Adrenal gland (tissue), 5 donors: ENCODE results near the gene TTYH2.

Experiments
- POLR2A ChIP-seq, 2 donors: fragments of 450-650 bp; IDR thresholded peaks; one replicate each; pipeline ENCODE4 v1.6.1; 2017; ENCODE audit warnings: antibody characterized with exemption in 2 of 2, mild to moderate bottlenecking in 2 of 2, moderate library complexity in 1 of 2
- TF ChIP-seq, protein P1 (sequence below), 6 experiments: fragments of 450-650 bp in 4 of 6; fragments of 200-600 bp in 2 of 6; sonication (generic) in 1 of 6; IDR thresholded peaks; 1 replicate in 5 of 6; 2 replicates in 1 of 6; pipeline versions ENCODE4 v1.5.1 to v1.8.0; 2016 to 2021; ENCODE audit warnings: antibody characterized with exemption in 6 of 6, mild to moderate bottlenecking in 2 of 6, moderate library complexity in 1 of 6
- donor health status: DM: no; HTN: no; CAD: no.

- TF ChIP-seq POLR2A (IDR thresholded peaks at IDR 0.05), result no peak
- TF ChIP-seq, protein P1, sequence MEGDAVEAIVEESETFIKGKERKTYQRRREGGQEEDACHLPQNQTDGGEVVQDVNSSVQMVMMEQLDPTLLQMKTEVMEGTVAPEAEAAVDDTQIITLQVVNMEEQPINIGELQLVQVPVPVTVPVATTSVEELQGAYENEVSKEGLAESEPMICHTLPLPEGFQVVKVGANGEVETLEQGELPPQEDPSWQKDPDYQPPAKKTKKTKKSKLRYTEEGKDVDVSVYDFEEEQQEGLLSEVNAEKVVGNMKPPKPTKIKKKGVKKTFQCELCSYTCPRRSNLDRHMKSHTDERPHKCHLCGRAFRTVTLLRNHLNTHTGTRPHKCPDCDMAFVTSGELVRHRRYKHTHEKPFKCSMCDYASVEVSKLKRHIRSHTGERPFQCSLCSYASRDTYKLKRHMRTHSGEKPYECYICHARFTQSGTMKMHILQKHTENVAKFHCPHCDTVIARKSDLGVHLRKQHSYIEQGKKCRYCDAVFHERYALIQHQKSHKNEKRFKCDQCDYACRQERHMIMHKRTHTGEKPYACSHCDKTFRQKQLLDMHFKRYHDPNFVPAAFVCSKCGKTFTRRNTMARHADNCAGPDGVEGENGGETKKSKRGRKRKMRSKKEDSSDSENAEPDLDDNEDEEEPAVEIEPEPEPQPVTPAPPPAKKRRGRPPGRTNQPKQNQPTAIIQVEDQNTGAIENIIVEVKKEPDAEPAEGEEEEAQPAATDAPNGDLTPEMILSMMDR (IDR thresholded peaks at IDR 0.05), result no peak
These were observed 3.1 kb downstream of the TTYH2 start for GRCh38 chr17:74216505-74216904.
